HG03280 (cell line): ENCODE measurements around the gene ITPKB.

Experiments used
- ATAC-seq: cut with Tn5 transposase; IDR thresholded peaks from one replicate; pipeline ENCODE4 v1.9.1; 2021; ENCODE audit warnings: mild to moderate bottlenecking, moderate library complexity; ENCODE audit not compliant: unreplicated experiment

Gene ITPKB

DNA sequence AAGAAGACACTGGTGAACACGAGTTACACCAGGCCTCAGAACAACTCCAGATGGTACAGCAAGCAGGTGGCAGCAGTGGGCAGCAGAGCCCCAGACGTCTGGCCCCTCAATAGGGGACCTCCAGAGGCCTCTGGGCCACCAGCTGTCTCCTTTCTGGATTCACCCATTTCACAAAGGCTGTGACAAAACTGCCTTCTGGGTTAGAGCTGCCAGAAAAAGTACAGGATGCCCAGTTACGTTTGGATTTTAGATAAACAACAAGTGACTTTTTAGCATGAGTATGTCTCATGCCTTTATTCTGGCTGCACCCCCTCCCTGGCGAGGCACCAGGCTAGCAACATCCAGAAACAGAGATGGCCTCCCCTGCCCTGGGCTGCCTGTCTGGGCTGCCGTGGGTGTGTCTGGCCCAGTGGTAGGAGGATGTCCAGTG lies 30.1 kb downstream of the ITPKB start:
- ATAC-seq = no peak

- no peak for ATAC-seq
These were observed 30.7 kb downstream of the ITPKB start for GRCh38 chr1:226708342-226708780.

DNA sequence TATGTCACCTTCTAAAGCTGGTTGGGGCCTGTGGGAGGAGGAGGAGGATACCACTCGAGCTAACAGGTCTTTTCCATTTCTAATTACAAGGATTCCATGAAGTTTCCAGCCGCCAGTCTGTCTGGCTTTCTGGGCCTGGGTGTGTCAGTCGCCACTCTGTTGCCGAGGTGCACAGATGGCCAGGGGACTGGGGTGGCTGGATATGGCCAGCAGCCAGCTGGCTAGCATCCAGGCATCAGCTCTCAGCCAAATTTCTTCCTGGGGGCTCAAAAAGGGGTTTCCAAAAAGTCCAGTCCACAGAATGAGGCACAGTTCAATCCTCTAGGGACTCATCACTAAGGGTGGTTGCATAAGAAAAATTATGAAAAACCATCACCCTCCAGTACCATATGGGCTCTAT lies 32.4 kb downstream of the ITPKB start:
- no peak for ATAC-seq

GRCh38 chr1:226704169-226704937 lies 34.7 kb downstream of the ITPKB start:
- no peak for ATAC-seq

GRCh38 chr1:226702957-226703831 lies 35.9 kb downstream of the ITPKB start:
- peak; percentile 84 for ATAC-seq

- no peak for ATAC-seq
These were observed 36.6 kb downstream of the ITPKB start for GRCh38 chr1:226702318-226702956.

GRCh38 chr1:226700861-226701260 lies 38.2 kb downstream of the ITPKB start:
- no peak for ATAC-seq

DNA sequence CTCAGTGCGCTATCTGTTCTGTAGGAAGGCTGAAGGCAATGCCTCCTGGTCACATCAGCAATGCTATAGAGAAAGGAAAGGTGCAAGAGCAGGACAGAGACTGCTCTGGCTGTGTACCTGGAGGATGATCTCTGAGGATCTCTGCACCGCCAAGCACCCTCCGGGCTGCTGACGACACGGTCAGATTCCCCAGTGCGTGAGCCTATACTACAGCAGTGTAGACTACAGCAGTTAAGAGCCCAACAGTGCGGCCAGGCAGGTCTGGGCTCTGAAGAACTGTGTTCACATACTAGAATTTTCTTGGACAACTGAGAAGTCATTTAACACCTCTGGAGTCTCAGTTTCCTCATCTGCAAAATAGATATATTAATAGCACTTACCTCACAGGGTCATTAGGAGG lies 39.9 kb downstream of the ITPKB start:
- ATAC-seq = no peak

DNA sequence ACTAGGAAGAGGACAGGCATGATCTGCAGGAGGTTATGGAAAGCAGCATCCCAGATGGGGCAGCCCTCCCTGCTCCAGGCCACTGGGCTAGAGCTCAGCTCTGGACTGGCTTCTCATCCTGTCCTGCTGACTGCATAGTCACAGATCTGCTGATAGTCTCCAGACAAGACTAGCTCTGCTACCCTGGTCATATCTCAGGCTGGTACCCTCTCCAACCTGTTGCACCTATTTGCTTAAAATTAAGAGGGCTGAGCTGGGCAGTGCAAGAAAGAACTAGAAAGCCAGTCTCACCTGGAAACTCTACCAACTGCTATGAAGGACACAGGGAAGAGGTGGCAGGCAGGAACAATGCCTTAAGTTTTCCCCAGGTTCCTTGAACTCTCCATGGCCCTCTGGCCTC lies 40.4 kb downstream of the ITPKB start:
- no peak for ATAC-seq

DNA sequence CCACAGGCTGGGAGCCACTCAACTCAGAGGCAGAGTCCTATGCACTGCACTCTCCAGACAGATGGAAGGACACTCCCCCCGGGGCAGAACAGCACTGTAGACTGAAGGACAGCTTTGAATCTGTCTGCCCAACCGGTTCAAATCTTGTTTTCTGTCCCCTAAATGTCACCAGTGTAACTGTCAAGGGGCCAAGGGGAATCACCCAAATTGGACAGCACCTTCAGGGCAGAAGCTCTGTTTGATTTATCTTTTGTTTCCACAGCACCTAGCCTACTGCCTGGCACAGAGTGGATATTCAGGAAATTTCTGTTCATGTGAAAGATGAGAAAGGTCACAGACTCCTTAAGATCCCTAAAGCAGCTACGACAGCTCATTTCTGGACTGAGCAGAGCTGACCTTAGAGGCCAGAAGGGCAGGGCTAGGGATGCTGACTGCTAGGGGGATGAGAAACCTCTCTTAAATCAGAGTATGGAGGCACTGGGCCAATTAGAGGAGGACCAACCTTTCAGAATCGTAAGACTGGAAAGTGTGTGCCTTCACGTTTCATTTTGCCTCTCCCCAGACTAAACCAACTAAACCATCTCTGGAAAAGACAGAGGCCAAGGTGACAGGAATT lies 41.0 kb downstream of the ITPKB start:
- ATAC-seq = no peak

DNA sequence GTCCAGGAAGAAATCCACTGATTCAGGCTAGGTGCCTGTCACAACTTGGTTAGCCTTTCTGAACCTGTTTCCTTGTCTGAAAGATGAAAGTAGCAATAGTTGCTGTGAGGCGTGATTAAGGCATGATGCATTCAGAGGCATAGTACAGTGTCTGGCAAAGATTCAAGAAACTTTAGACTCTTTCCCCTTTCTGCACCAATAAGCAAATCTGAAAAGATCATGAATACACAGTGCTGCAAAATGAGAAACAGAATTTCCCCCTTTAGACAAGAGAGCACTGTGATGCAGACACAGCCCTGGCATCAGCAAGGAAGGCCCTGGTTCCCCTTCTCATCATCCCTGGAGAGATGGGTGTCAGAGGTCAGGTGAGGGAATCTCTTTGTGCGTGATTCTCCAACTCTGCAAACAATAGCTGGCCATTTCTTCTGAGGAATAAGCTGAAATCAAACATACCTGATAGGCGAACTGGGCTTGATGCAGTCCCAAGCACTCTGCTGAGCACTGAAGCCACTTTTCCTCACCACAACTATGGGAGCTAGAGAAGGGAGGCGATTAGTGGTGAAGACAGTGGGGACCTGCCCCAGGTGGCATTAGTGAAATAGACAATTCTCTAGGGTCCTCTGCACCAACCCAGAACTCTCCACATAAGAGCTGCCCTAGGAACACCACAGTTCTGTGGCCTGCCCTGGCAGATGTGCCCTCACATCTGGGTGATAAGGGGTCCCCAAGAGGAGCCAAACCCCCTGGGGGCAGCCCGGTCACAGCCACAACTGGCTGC lies 41.7 kb downstream of the ITPKB start:
- no peak for ATAC-seq

- no peak for ATAC-seq
These were observed 42.5 kb downstream of the ITPKB start for GRCh38 chr1:226696547-226696946.

DNA sequence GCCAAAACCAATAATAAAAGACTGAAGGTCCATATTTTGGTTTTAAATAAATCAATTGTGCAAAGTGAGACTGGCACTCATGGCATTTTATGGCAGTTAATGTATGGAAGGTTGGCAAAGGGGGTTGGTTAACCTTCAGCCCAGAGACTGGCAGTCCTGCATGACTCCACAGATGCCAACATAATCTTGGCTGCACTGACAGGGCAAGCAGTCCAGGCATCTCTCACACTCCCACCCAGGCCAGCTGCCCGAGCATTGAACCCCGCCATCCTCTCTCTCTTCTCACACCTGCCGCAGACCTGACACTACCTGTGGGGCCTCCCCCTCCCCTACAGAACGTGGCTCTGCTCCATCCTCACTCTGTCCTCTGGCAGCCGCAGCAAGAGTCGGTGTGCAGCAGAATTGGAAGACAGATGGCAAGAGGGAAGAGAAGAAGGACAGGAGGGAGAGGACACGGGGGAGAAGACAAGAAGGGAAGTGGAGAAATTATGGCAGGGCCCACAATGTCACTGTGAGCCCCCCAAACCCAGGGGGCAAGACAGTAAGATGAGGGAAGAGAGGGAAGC lies 43.7 kb downstream of the ITPKB start:
- ATAC-seq = no peak

DNA sequence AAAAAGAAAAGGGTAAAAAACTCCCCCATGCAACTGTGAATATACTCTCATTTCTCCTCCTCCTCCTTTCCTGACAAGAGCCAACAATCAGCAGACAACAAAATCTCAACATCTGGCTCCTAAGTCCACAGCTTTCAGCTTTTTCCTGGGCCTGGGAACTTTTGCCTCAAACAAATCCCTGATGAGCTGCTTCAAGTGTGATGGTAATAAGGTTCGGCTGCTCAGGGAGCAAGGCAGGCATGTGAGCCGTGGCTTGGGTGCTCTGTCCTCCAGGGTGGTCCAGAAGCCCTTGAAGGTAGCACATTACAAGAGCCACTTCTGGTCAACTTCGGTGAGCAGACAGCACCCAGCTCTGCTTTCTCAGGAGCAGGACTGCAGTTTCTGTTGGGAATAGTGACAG lies 46.3 kb downstream of the ITPKB start:
- no peak for ATAC-seq

DNA sequence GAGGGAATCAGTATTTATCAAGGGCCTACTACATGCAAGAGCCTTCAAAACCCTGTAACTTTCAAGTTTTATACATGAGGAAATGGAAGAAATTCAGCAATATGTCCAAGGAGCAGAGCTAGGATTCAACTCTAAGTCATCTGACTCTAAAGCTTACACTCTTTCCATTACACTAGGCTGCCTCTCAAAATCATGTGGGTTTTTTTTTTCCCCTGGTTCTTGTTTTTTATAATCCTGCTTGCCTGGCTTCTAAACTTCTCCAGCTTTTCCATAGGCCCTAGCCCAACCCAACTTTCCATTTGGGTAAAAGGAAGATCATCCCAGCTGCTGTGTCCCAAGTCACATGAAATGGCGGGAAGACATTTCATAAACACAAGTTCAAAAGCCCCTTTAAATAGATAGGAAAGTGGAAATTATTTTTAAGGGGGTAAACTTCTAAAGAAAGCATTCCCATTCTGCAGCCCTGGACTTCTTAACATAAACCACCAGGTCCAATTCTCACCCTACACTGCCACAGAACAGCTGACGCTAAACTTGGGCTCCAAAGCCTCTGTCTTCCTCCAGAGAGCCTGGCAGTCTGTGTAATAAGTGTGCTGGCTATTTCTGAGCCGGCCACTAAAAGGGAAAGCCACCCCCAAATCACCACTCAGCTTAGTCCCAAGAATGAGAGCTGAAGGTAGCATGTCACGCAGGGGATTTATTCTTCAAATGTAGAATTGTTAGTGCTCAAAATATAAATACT lies 46.9 kb downstream of the ITPKB start:
- ATAC-seq = no peak

DNA sequence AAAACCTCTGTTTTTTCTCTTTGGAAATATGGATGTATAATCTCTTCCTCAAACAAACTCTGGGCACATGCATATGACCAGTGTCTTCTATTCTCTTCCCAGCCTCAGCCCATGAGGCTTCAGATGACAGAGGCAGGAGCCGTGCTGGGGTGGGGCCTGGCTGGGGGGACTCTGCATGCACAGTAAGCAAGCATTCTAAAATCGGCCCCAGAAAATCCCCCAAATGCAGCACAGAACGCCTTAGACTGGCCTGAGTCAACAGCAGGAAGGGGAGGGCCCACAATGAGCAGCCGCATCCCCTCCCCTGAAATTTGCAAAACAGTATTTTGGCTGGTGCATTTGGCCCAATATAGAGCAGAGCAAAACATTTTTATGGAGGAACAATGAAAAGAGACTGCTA lies 47.8 kb downstream of the ITPKB start:
- peak; percentile 48 for ATAC-seq

DNA sequence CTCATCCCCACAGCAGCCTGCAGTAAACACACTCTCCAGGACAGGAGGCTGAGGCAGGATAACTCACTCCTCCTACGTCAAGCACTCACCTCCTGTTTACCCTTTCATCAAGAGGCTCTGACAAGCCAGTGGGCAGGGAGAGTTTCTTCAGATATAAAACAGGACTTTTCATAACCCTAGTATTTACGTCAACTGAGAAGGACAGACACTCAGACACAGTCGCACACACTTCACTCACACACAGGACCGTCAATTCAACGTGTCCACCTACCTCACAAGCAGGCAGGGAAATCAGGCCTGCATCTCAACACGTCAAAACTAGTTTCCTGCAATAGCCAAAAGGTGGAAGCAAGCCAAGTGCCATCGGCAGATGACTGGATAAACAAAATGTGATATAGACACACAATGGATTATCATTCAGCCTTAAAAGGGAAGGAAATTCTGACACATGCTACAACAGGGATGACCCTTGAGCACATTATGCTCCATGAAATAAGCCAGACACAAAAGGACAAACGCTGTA lies 48.6 kb downstream of the ITPKB start:
- ATAC-seq = no peak

DNA sequence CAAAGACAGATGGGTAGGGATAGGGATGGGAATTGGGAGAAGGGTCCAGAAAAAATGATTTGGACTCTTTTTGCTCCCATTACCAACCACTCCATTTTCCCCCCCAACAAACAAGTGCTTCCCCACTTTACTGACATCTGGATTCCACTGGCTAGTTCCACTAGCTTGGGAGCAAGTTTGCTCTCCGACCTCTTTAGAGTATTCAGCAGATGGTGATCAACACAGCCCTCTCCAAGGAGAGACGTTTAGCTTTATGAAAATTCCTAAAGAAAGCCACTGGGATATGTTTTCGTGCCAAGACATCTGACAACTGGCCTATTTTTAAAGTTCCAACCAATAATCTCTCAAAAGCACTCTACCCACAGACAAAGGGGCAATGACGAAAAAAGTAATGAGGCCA lies 50.3 kb downstream of the ITPKB start:
- no peak for ATAC-seq
